GM12878 (cell line): ENCODE data around the gene PCDHGB6.

ENCODE experiments used
- BRCA1 ChIP-seq: IDR thresholded peaks from 2 replicates; pipeline ENCODE4 v1.6.1; 2011; ENCODE audit warnings: low read depth, low read length, improper control_type of control experiment
- TAF1 ChIP-seq: IDR thresholded peaks from 2 replicates; pipeline ENCODE4 v1.6.1; 2011; ENCODE audit warnings: mild to moderate bottlenecking, low read depth, low read length, borderline replicate concordance
- TF ChIP-seq, protein P1 (sequence below): IDR thresholded peaks from 2 replicates; pipeline ENCODE4 v1.6.1; 2011; ENCODE audit warnings: low read depth, low read length, improper control_type of control experiment, borderline replicate concordance

DNA sequence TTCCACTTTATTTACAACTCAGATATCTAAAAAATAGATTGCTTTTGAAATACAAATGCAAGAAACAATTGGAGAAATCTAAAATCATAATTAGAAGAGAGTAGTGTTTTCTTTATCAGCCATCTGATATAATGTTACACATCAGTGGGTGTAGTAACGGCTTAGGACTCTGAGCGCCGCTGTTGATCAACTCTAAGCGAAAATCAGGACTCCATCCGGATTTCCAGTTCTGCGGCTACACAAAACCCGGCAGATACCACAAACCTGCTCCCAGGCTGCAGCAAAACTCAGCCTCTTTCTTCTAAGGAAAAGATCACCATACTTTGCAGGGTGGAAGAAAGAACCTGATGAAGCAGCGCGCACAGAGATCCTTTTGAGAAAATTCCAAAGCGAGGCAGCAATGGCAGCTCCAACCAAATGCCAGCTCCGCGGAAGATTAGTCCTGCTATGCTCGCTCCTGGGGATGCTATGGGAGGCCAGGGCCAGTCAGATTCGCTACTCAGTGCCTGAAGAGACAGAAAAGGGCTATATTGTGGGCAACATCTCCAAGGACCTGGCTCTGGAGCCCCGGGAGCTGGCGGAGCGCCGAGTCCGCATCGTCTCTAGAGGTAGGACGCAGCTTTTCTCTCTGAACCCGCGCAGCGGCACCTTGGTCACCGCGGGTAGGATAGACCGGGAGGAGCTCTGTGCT, 5.1 kb upstream of the PCDHGB6 start, which contains the start of gene PCDHGA9:
- TF ChIP-seq TAF1 (no peak), BRCA1 (no peak)
- TF ChIP-seq, protein P1, sequence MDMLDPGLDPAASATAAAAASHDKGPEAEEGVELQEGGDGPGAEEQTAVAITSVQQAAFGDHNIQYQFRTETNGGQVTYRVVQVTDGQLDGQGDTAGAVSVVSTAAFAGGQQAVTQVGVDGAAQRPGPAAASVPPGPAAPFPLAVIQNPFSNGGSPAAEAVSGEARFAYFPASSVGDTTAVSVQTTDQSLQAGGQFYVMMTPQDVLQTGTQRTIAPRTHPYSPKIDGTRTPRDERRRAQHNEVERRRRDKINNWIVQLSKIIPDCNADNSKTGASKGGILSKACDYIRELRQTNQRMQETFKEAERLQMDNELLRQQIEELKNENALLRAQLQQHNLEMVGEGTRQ: no peak
